Neural crest cell (in vitro differentiated cells): ENCODE measurements around the gene THRSP. TPM values are rescaled to one million over a fixed set of nuclear protein-coding genes. Genes with fewer than 3 reads are reported as not detected.
"Not testable (repeated sequence)": the region's sequence is repeated elsewhere in the genome, so short reads cannot be mapped to it uniquely, and the experiment has no call there.

Experiments
- DNase-seq: peaks from one replicate; pipeline ENCODE4 v3.0.0; 2021; ENCODE audit warnings: low read depth, mixed read lengths, low spot score
- H3K27ac Mint-ChIP-seq: one replicate; pipeline ENCODE4 v1.8.0; 2021; ENCODE audit warnings: mild to moderate bottlenecking, mixed read lengths; ENCODE audit not compliant: unreplicated experiment
- H3K27me3 Mint-ChIP-seq: 2 replicates; pipeline ENCODE4 v1.8.0; 2021; ENCODE audit warnings: low read depth, mild to moderate bottlenecking, mixed read lengths
- H3K36me3 Mint-ChIP-seq: 2 replicates; pipeline ENCODE4 v1.8.0; 2021; ENCODE audit warnings: low read depth, mild to moderate bottlenecking, mixed read lengths
- H3K4me1 Mint-ChIP-seq: 2 replicates; pipeline ENCODE4 v1.8.0; 2021; ENCODE audit warnings: mixed read lengths
- H3K4me3 Mint-ChIP-seq: one replicate; pipeline ENCODE4 v1.8.0; 2021; ENCODE audit warnings: mild to moderate bottlenecking, mixed read lengths
- H3K9me3 Mint-ChIP-seq: 2 replicates; pipeline ENCODE4 v1.8.0; 2021; ENCODE audit warnings: mixed read lengths
- total RNA-seq: library from RNA; stranded (reverse); gene quantifications from 2 replicates; pipeline ENCODE4 v1.2.1, GENCODE V29; 2021
- TF ChIP-seq, protein P1 (sequence below): fragments of 200-600 bp; sonication (generic); conservative IDR thresholded peaks from 2 replicates; pipeline ENCODE4 v1.5.0; 2021; ENCODE audit warnings: antibody characterized with exemption, mild to moderate bottlenecking

Gene THRSP
- total RNA-seq, 1 donor from 2014 or later, result not detected

DNA sequence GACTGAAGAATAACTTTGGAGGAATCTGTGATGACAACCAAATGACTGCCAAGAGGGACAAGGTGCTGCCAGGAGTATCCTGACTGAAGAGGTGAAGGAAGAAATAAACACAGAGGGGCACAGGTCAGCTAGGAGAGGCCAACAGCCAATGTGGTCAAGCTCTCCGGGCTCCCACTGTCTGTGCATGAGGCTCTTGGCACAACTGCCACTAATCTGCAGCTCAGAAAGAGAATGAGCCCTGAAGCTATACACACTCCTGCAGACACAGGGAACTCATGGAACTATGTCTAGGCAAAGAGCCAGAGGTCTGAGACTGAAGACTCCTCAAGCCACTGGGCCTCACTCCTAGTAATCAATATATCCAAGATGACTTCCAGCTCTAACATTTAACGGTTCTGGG, 7.0 kb downstream of the THRSP start:
- Mint-ChIP-seq H3K36me3 (peaks cover 16% of the 10 kb centered on the region), H3K9me3 (no peaks in the 10 kb centered on the region), H3K4me3 (no peak overlapping the region), H3K27ac (no peak overlapping the region), H3K4me1 (peaks cover 7% of the 10 kb centered on the region), H3K27me3 (no peaks in the 10 kb centered on the region)
- no peak for DNase-seq
- TF ChIP-seq, protein P1, sequence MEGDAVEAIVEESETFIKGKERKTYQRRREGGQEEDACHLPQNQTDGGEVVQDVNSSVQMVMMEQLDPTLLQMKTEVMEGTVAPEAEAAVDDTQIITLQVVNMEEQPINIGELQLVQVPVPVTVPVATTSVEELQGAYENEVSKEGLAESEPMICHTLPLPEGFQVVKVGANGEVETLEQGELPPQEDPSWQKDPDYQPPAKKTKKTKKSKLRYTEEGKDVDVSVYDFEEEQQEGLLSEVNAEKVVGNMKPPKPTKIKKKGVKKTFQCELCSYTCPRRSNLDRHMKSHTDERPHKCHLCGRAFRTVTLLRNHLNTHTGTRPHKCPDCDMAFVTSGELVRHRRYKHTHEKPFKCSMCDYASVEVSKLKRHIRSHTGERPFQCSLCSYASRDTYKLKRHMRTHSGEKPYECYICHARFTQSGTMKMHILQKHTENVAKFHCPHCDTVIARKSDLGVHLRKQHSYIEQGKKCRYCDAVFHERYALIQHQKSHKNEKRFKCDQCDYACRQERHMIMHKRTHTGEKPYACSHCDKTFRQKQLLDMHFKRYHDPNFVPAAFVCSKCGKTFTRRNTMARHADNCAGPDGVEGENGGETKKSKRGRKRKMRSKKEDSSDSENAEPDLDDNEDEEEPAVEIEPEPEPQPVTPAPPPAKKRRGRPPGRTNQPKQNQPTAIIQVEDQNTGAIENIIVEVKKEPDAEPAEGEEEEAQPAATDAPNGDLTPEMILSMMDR, result no peak

DNA sequence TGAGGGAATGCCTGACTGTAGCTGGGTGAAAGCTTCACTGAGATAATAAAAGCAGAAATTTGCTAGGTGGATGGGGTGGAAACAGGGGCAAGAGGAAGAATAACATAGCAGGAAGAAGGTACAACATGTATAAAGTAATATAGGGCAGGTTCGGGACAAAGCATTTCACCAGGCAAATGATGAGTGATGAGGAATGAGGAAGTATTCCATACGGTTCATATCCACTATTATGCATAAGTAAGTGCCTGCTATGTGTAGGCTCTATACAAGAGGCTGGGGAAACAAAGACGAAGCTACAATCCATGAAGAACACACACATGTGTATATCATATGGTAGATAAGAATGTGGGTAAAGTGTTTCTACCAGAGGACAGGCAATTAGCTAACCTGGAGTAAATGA, 8.1 kb downstream of the THRSP start:
- Mint-ChIP-seq H3K27me3 (no peaks in the 10 kb centered on the region), H3K4me3 (no peak overlapping the region), H3K4me1 (peaks cover 15% of the 10 kb centered on the region), H3K36me3 (peaks cover 19% of the 10 kb centered on the region), H3K9me3 (no peaks in the 10 kb centered on the region), H3K27ac (no peak overlapping the region)
- TF ChIP-seq, protein P1, result no peak
- DNase-seq, result no peak

DNA sequence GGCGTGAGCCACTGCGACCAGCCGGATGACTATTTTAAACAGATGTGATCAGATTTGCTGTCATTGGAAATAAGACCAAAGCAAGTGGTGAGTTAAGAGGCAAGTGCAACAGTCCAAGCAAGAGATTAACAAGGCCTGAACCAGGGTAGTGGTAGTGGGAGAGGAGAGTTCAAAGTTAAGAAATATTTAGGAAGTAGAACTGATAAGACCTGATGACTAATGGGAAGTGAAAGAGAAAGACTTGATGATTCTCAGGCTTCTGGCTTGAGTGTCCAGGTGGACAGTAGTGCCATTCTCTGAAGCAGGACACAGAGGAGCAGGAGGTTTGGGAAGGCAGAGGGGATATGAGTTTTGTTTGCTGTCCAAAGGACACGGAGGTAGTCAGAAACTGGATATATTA, 8.8 kb downstream of the THRSP start:
- Mint-ChIP-seq H3K27me3 (no peaks in the 10 kb centered on the region), H3K27ac (no peak overlapping the region), H3K4me3 (no peak overlapping the region), H3K4me1 (peaks cover 17% of the 10 kb centered on the region), H3K36me3 (peaks cover 18% of the 10 kb centered on the region), H3K9me3 (no peaks in the 10 kb centered on the region)
- TF ChIP-seq, protein P1, result no peak
- no peak for DNase-seq

DNA sequence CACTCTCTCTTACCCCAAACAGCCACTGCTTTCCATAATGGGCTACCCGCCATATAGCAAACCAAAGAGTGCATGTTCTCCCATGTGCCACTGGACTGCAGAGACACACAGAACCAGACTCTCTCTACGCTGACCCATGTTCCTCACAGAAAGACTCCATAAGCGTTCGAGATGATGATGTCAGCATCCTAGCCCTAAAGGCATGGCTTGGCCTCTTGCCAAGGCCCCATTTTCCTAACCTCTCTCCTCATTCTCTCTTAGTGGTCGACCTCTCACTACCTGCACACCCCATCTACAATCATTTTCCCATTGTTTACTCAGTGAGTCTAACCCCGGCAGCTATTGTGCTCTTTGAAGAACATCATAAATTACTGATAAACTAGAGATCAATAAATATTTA, 11.1 kb downstream of the THRSP start:
- H3K27ac Mint-ChIP-seq, result no peak overlapping the region
- no peak for DNase-seq
- H3K9me3 Mint-ChIP-seq, result no peaks in the 10 kb centered on the region
- TF ChIP-seq, protein P1, result no peak
- peaks cover 12% of the 10 kb centered on the region for H3K36me3 Mint-ChIP-seq
- peaks cover 33% of the 10 kb centered on the region for H3K4me1 Mint-ChIP-seq
- H3K27me3 Mint-ChIP-seq, result no peaks in the 10 kb centered on the region
- peak overlapping the region; percentile 0 for H3K4me3 Mint-ChIP-seq

DNA sequence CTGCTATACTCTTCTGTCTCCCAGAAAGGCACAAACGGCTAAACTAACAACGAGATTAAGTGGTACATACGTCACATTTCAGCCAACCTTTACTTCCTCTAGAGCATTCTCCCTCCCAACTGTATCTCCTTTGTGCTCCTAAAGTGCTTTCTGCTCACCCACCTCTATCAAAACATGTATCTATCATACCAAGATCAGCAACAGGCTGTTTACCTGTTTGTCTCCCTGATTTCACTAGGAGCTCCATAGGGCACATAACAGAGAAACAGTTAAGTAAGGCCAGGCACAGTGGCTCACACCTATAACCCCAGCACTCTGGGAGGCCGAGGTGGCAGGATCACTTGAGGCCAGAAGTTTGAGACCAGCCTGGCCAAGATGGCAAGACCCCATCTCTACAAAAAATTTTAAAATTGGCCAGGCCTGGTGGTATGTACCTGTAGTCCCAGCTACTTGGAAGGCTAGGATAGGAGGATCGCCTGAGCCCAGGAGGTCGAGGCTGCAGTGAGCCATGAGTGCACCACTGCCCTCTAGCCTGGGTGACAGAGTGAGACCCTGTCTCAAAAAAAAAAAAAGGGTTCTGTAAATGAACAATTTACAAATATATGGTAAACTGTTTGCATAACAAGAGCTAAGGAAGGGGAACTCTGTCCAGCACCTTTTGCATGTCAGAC, 13.2 kb downstream of the THRSP start:
- peak overlapping the region; percentile 45 for H3K4me3 Mint-ChIP-seq
- no peaks in the 10 kb centered on the region for H3K9me3 Mint-ChIP-seq
- DNase-seq, result no peak
- H3K27me3 Mint-ChIP-seq, result no peaks in the 10 kb centered on the region
- TF ChIP-seq, protein P1, result no peak
- peaks cover 42% of the 10 kb centered on the region for H3K4me1 Mint-ChIP-seq
- peak overlapping the region; percentile 1 for H3K27ac Mint-ChIP-seq
- peaks cover 7% of the 10 kb centered on the region for H3K36me3 Mint-ChIP-seq

DNA sequence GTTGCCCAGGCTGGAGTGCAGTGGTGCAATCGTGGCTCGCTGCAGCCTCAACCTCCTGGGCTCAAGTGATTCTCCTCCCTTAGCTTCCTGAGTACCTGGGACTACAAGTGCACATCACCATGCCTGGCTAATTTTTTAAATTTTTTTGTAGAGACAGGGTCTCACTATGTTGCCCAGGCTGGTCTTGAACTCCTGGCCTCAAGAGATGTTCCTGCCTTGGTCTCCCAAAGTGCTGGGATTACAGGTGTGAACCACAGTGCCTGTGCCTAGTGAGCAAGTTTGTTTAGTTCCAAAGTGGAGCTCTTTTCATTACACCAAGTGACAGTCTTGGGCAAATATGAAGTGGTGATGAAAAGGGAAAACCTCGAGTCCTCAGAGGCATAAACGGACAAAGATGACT, 13.9 kb downstream of the THRSP start:
- Mint-ChIP-seq H3K4me3 (peak overlapping the region; percentile 95), H3K4me1 (peaks cover 42% of the 10 kb centered on the region)
- H3K9me3 Mint-ChIP-seq, H3K27me3 Mint-ChIP-seq, DNase-seq, H3K27ac Mint-ChIP-seq, H3K36me3 Mint-ChIP-seq: not testable (repeated sequence)
